HL-60 (cell line): ENCODE measurements around the gene NRXN3.

Experiments used
- DNase-seq, 2 experiments: peaks; one replicate each; pipeline ENCODE4 v3.0.0-alpha.2; 2010 to 2020; ENCODE audit warnings: low read depth in 1 of 2, low spot score in 1 of 2
- H3K27ac ChIP-seq: fragments of 250-450 bp; sonication (Bioruptor Pico); replicated peaks from 2 replicates; pipeline ENCODE4 v1.5.1; 2020; ENCODE audit warnings: mild to moderate bottlenecking, moderate library complexity
- H3K27me3 ChIP-seq: fragments of 250-450 bp; sonication (Bioruptor Pico); 2 replicates; pipeline ENCODE4 v1.5.1; 2021; ENCODE audit warnings: mild to moderate bottlenecking, moderate library complexity; ENCODE audit not compliant: insufficient read depth, poor library complexity, severe bottlenecking
- H3K4me3 ChIP-seq: replicated peaks from 2 replicates; pipeline ENCODE4 v1.5.1; 2011; ENCODE audit warnings: mild to moderate bottlenecking, control low read depth, low read length; ENCODE audit not compliant: insufficient read depth
- CTCF ChIP-seq: IDR thresholded peaks from one replicate; pipeline ENCODE4 v1.5.1; 2011; ENCODE audit warnings: low read length, control low read depth, inconsistent platforms; ENCODE audit not compliant: insufficient read depth
- GABPA ChIP-seq: IDR thresholded peaks from 2 replicates; pipeline ENCODE4 v1.6.1; 2012; ENCODE audit warnings: low read depth
- POLR2AphosphoS5 ChIP-seq: IDR thresholded peaks from 2 replicates; pipeline ENCODE4 v1.6.1; 2012; ENCODE audit warnings: low read depth
- REST ChIP-seq: IDR thresholded peaks from 2 replicates; pipeline ENCODE4 v1.6.1; 2012; ENCODE audit warnings: low read depth; ENCODE audit not compliant: insufficient replicate concordance
- SPI1 ChIP-seq: IDR thresholded peaks from 2 replicates; pipeline ENCODE4 v1.6.1; 2012; ENCODE audit warnings: low read depth, mild to moderate bottlenecking, borderline replicate concordance

Gene NRXN3

GRCh38 chr14:79412822-79413221 is 1242.6 kb downstream of the NRXN3 start:
- Histone ChIP-seq H3K4me3 (no peak overlapping the region), H3K27ac (no peak overlapping the region), H3K27me3 (no peaks in the 10 kb centered on the region)
- TF ChIP-seq SPI1: no peak
- DNase-seq: no peak

- Histone ChIP-seq H3K4me3 (no peak overlapping the region), H3K27me3 (no peaks in the 10 kb centered on the region), H3K27ac (no peak overlapping the region)
- DNase-seq: no peak
- no peak for TF ChIP-seq SPI1
- TF ChIP-seq CTCF: no peak
- no peak for TF ChIP-seq REST
- TF ChIP-seq GABPA: no peak
- no peak for TF ChIP-seq POLR2AphosphoS5
Measured at GRCh38 chr14:79413734-79414428, 1243.7 kb downstream of the NRXN3 start.

- TF ChIP-seq SPI1 (no peak), POLR2AphosphoS5 (no peak), REST (no peak), CTCF (no peak), GABPA (no peak)
Measured at GRCh38 chr14:79415726-79416125, 1245.6 kb downstream of the NRXN3 start.

GRCh38 chr14:79417961-79418360 is 1247.8 kb downstream of the NRXN3 start:
- DNase-seq: no peak
- H3K27ac ChIP-seq: no peak overlapping the region
- no peaks in the 10 kb centered on the region for H3K27me3 ChIP-seq
- TF ChIP-seq SPI1 (no peak), CTCF (no peak), REST (no peak), GABPA (no peak), POLR2AphosphoS5 (no peak)
- no peak overlapping the region for H3K4me3 ChIP-seq

More at GRCh38 chr14:79415726-79416125, 1245.6 kb downstream of the NRXN3 start:
- DNase-seq: no peak
- no peak overlapping the region for H3K27ac ChIP-seq
- no peaks in the 10 kb centered on the region for H3K27me3 ChIP-seq
- no peak overlapping the region for H3K4me3 ChIP-seq
